Skeletal muscle satellite cell (primary cell): Measurements from ENCODE around the gene OPCML.

Experiments
- H3K27me3 ChIP-seq: 2 replicates; pipeline ENCODE4 v1.7.0; 2013; ENCODE audit warnings: low read length; ENCODE audit not compliant: control insufficient read depth, insufficient read depth
- H3K36me3 ChIP-seq: 2 replicates; pipeline ENCODE4 v1.7.0; 2013; ENCODE audit warnings: mild to moderate bottlenecking, control low read depth, low read length; ENCODE audit not compliant: insufficient read depth
- H3K4me1 ChIP-seq: 2 replicates; pipeline ENCODE4 v1.7.0; 2013; ENCODE audit warnings: low read length; ENCODE audit not compliant: control insufficient read depth, insufficient read depth
- H3K4me2 ChIP-seq: 2 replicates; pipeline ENCODE4 v1.7.0; 2013; ENCODE audit warnings: mild to moderate bottlenecking, low read length
- H3K4me3 ChIP-seq: 2 replicates; pipeline ENCODE4 v1.7.0; 2013; ENCODE audit warnings: low read length
- H3K9ac ChIP-seq: 2 replicates; pipeline ENCODE4 v1.7.0; 2013; ENCODE audit warnings: mild to moderate bottlenecking, low read depth, low read length, moderate library complexity
- H3K9me3 ChIP-seq: replicated peaks from 2 replicates; pipeline ENCODE4 v1.7.0; 2013; ENCODE audit warnings: mild to moderate bottlenecking, control low read depth, low read length

The OPCML gene

DNA sequence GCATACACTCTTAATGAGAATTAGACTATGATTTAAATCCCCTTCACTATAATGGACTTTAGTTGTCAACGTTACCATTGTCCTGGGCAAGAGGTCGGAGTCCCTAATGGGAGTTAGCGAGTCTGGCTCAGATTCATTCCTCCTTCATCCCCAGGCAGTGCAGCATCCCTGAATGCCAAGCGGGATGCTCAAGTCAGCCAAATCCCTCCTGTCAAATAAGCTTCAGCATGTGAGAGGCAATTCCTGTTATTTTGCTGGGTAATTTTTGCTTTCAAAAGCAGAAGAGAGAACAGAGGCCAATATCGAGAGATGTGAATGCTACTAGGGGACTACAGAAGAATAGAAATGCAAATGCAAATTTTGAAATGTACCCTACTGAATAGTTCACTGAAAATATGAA is 186.2 kb downstream of the OPCML start:
- H3K27me3 ChIP-seq = no peaks in the 10 kb centered on the region
- no peak overlapping the region for H3K4me3 ChIP-seq
- no peak overlapping the region for H3K9ac ChIP-seq
- H3K9me3 ChIP-seq = peaks cover 22% of the 10 kb centered on the region
- H3K4me2 ChIP-seq = no peak overlapping the region
- H3K36me3 ChIP-seq = no peaks in the 10 kb centered on the region
- no peaks in the 10 kb centered on the region for H3K4me1 ChIP-seq

DNA sequence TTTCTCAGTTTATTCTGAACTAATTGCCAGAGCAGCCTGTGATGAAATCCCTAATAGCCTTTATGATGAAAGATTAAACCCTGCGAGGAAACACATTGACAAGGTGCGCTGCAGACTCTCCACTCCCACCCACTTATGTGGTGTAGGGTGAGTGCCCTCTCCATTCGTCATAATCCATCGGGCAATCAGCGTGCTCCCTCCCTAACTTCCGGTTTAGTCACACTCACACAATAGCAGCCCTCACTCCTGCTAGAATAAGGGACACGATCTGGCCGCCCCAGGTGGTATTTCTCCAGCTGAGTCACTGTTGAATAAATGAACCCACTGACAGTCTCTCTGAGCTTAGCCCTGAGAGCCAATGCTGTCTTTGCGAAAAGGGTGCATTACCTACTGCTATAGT is 188.3 kb downstream of the OPCML start:
- H3K27me3 ChIP-seq = no peaks in the 10 kb centered on the region
- H3K9ac ChIP-seq = no peak overlapping the region
- no peak overlapping the region for H3K4me3 ChIP-seq
- H3K4me1 ChIP-seq = no peaks in the 10 kb centered on the region
- H3K36me3 ChIP-seq = no peaks in the 10 kb centered on the region
- H3K4me2 ChIP-seq = no peak overlapping the region
- peaks cover 22% of the 10 kb centered on the region for H3K9me3 ChIP-seq

DNA sequence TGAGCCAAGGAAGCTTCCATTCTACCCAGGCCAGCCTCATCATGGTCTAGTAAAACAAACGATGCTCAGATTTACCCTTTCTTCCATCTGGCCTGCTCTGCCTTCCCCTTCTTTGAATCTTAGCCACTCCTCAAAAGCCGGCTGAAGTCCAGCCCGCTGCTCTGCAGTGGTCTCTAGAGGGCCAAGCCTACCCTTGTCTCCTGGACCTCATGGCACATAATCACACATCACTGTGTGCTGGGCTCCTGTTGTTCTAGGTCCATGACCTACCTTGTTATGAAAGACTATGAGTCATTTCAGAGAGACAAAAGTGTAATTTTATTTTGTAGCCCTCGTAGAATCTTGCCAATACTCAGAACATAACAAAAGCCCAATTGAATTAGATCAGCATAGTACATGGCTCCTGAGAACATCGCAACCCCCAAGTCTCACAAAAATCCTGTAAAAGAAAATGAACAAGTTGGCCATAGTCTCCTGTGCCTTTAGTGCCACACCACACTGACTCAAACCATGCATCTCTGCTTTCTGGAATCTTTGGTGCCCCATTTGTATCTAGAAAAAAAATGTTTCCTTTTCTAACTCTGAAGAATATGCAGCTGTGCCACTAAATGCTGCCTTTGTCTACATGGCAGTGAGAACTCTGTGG is 192.7 kb downstream of the OPCML start:
- no peak overlapping the region for H3K4me2 ChIP-seq
- no peaks in the 10 kb centered on the region for H3K36me3 ChIP-seq
- peaks cover 22% of the 10 kb centered on the region for H3K9me3 ChIP-seq
- H3K27me3 ChIP-seq = no peaks in the 10 kb centered on the region
- H3K4me3 ChIP-seq = no peak overlapping the region
- no peak overlapping the region for H3K9ac ChIP-seq
- no peaks in the 10 kb centered on the region for H3K4me1 ChIP-seq

DNA sequence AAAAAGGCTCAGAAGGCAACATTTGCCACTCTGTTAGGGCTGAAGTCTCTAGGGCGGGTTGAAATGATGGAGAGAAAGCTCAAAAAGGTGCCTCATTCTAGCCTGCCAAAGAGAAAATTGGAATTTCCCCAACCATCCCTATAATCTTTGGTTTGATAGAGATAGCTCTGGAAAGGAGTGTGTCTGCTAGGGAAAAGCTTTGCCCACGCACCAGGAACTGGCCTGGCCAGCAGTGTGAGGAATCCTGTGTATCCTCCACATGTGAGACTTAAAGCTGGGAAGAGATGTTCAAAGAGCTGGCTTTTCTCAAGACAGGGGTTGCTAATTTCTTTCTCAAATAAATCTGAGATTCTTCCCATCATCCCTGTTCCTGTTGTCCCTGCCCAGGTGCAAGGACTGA is 193.7 kb downstream of the OPCML start:
- Histone ChIP-seq H3K4me3 (no peak overlapping the region), H3K27me3 (no peaks in the 10 kb centered on the region), H3K9ac (no peak overlapping the region), H3K36me3 (no peaks in the 10 kb centered on the region), H3K4me1 (no peaks in the 10 kb centered on the region), H3K4me2 (no peak overlapping the region), H3K9me3 (peaks cover 17% of the 10 kb centered on the region)

DNA sequence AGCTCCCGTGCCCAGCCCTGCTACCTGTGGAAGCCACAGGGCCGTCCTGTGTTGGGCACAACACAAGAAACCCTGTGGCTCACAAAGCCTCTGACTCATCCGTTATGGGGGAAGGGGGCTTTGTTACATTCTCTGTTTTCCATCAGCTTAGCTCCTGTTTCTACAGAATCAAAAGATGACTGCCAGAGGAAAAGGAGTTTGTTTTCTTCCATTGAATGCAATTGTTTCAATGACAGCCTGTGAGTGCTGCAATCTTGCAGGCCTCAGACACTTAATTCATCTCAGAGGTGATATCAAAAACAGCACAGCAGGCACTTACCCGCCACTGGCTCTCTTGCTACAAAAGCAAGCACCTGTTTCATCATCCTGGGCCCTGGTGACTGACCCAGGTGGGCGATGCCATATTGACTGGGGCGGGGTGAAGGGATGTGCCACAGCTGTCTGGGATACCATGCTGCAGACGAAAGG is 194.3 kb downstream of the OPCML start:
- Histone ChIP-seq H3K4me3 (no peak overlapping the region), H3K4me2 (no peak overlapping the region), H3K36me3 (no peaks in the 10 kb centered on the region), H3K9ac (no peak overlapping the region), H3K9me3 (peaks cover 15% of the 10 kb centered on the region), H3K27me3 (no peaks in the 10 kb centered on the region), H3K4me1 (no peaks in the 10 kb centered on the region)

DNA sequence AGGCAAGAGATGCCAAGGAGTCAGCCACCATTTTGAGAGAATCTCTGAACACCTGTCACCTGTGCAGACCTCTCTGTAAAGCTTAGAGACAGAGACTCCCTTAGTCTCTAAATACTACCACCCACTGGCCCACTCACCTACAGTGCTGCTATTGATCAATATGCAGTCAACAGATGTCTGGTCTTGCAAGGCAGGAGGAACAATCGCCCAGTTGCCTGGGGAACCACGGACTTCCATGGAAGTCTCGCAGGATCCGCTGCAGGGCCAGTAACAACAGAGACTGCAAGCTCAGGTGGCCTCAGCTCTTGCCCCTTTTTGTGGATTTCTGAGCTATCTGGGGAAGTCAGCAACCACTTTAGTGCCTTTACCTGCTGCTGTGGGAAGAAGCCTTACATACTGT is 195.1 kb downstream of the OPCML start:
- H3K36me3 ChIP-seq = no peaks in the 10 kb centered on the region
- H3K4me3 ChIP-seq = no peak overlapping the region
- H3K4me1 ChIP-seq = no peaks in the 10 kb centered on the region
- no peaks in the 10 kb centered on the region for H3K27me3 ChIP-seq
- H3K9me3 ChIP-seq = peaks cover 13% of the 10 kb centered on the region
- H3K4me2 ChIP-seq = no peak overlapping the region
- no peak overlapping the region for H3K9ac ChIP-seq

DNA sequence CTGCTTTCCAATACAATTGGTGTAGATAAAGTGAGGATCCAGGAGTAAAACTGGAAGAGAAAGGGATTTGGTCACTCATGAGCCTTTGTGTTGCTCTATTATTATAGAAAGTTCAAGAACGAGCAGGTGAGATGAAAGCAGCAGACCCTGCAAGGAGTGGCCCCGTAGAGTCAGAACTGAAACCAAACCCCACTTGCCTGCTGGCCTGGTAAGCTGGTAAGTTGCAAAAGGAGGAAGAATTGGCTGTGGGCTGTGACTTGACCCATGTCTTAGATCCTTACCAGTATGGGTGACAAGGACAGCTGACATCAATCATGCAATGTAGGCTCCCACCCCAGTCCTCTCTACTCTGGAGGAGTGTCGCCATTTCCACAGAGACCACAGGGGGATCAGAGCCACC is 201.3 kb downstream of the OPCML start:
- Histone ChIP-seq H3K27me3 (no peaks in the 10 kb centered on the region), H3K36me3 (no peaks in the 10 kb centered on the region), H3K4me1 (no peaks in the 10 kb centered on the region), H3K9me3 (peaks cover 14% of the 10 kb centered on the region), H3K4me2 (no peak overlapping the region), H3K9ac (no peak overlapping the region), H3K4me3 (no peak overlapping the region)

DNA sequence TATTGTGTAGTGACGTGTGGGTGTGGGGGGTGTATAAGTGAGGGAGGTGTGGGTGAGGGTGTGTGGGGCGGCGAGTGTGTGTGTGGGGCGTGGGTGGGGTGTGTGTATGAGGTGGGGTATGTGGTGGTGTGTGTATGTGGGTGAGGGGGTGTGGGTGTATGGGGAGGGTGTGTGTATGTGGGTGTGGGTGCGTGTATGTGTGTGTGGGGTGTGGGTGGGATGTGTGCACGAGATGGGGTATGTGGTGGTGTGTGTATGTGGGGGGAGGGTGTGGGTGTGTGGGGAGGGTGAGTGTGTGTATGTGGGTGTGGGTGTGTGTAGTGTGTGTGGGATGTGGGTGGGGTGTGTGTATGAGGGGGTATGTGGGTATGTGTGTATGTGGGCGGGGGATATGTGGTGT is 205.5 kb downstream of the OPCML start:
- Histone ChIP-seq H3K4me1 (no peaks in the 10 kb centered on the region), H3K27me3 (no peaks in the 10 kb centered on the region), H3K9me3 (peaks cover 5% of the 10 kb centered on the region)

DNA sequence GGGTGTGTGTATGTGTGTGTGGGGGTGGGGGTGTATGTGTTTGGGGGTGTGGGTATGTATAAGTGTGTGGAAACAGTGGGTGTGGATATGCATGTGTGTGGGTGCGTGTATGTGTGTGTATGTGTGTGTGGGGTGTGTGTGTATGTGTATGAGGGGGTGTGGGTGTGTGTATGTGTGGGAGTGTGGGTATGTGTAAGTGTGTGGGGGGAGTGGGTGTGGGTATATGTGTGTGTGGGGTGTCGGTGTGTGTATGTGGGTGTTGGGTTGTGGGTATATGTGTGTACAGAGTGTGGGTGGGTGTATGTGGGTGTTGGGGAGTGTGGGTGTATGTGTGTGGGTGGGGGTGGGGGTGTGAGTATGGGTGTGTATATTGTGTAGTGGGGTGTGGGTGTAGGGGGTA is 206.0 kb downstream of the OPCML start:
- no peaks in the 10 kb centered on the region for H3K27me3 ChIP-seq
- H3K4me3 ChIP-seq = no peak overlapping the region
- H3K4me1 ChIP-seq = no peaks in the 10 kb centered on the region
- H3K36me3 ChIP-seq = no peaks in the 10 kb centered on the region
- H3K9ac ChIP-seq = no peak overlapping the region
- peaks cover 5% of the 10 kb centered on the region for H3K9me3 ChIP-seq
- H3K4me2 ChIP-seq = no peak overlapping the region

More for the DNA sequence above, 205.5 kb downstream of the OPCML start:
- H3K9ac ChIP-seq = no peak overlapping the region
- no peaks in the 10 kb centered on the region for H3K36me3 ChIP-seq
- no peak overlapping the region for H3K4me2 ChIP-seq
- no peak overlapping the region for H3K4me3 ChIP-seq

DNA sequence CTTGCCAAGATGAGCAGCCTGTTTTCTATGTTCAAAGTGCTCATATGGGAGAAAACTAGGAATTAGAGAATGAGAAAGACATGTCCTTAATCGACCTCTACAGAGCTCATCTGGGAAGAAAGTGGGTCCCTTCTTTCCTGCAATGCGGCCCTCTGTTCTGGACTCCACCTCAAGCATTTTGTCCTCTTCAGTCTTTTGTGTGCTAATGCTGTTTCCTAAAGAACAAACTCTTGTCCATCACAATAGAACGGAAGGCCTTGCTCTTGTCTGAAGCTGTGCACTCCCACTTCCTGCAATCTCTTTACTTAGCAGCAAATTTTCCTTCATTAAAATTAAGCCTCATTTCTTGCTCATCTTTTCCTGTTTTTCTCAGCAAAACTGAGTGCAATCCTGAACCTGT is 206.6 kb downstream of the OPCML start:
- Histone ChIP-seq H3K9me3 (peaks cover 6% of the 10 kb centered on the region), H3K4me3 (no peak overlapping the region), H3K36me3 (no peaks in the 10 kb centered on the region), H3K4me1 (no peaks in the 10 kb centered on the region), H3K27me3 (no peaks in the 10 kb centered on the region), H3K9ac (no peak overlapping the region), H3K4me2 (no peak overlapping the region)

DNA sequence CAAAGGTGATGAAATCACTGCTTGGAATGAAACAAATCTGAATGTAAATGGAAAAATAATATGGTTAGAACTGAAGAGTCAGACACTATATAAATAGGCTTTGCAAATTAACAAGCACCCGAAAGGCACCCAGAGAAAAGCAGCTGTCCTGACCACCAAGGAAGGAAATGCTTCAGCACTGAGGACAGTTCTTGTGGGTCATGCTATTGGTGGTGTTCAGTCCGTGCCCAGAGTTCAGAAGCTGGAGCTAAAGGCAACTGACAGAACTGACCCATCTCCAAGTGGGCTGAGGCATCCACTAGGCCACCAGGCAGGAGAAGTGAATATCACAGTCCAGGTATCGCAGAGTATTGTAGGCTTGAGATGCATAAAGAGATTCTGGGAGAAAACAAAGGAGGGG is 208.9 kb downstream of the OPCML start:
- peaks cover 8% of the 10 kb centered on the region for H3K9me3 ChIP-seq
- H3K4me1 ChIP-seq = no peaks in the 10 kb centered on the region
- H3K36me3 ChIP-seq = no peaks in the 10 kb centered on the region
- H3K4me2 ChIP-seq = no peak overlapping the region
- H3K4me3 ChIP-seq = no peak overlapping the region
- no peak overlapping the region for H3K9ac ChIP-seq
- no peaks in the 10 kb centered on the region for H3K27me3 ChIP-seq

DNA sequence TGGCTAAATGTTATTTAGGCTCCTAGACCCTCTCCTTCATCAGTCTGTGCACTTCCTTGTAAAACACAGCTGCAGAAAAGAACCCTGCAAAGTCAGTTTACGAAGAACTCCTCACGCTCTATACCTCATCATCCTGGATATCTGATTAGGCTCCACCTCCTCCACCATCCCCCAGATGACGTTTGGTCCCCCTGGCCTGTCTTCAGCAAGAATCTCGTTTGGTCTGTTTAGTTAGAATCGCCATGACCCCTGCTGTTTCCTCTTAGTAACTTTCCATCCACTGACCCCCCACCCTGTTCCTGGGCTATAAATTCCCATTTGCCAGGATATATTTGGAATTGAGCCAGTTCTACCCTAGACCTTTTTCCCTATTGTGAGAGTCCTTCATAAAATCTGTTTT is 214.1 kb downstream of the OPCML start:
- Histone ChIP-seq H3K27me3 (no peaks in the 10 kb centered on the region), H3K4me3 (no peak overlapping the region), H3K9me3 (peaks cover 11% of the 10 kb centered on the region), H3K4me1 (no peaks in the 10 kb centered on the region), H3K4me2 (no peak overlapping the region), H3K9ac (no peak overlapping the region), H3K36me3 (no peaks in the 10 kb centered on the region)
